Stimulated activated CD4-positive, alpha-beta T cell treated with anti-CD3 and anti-CD28 coated beads, TNF-alpha, amount 100 ng/mL, for 48 hours (primary cell): ENCODE data around the gene LY6G6F.

ENCODE experiments used
- DNase-seq, 3 donors: peaks; one replicate each; pipeline ENCODE4 v3.0.0-alpha.2; 2020; ENCODE audit warnings: low read depth in 3 of 3

Gene LY6G6F

GRCh38 chr6:31706599-31706998 lies at the start of gene LY6G6F:
LY6G6F (plus strand) TSS chr6:31706866; CDS start chr6:31706907, 41 bp downstream.
- DNase-seq: no peak

- no peak for DNase-seq
Measured at GRCh38 chr6:31657406-31658157, 49.1 kb upstream of the LY6G6F start.

GRCh38 chr6:31658158-31658688 lies 48.4 kb upstream of the LY6G6F start:
- no peak for DNase-seq

GRCh38 chr6:31658983-31659648 lies 47.5 kb upstream of the LY6G6F start:
- DNase-seq: no peak

GRCh38 chr6:31659649-31660380 lies 46.9 kb upstream of the LY6G6F start:
- no peak for DNase-seq

- DNase-seq: peak in 2 of 3 donors; percentile 51 to 62
Measured at GRCh38 chr6:31660381-31661261, 46.0 kb upstream of the LY6G6F start, which contains the start of gene C6orf47. C6orf47 (minus strand) TSS chr6:31660778; CDS start chr6:31659947, 831 bp downstream.

GRCh38 chr6:31661262-31662123 lies 45.2 kb upstream of the LY6G6F start:
- no peak for DNase-seq

GRCh38 chr6:31662124-31662723 lies 44.4 kb upstream of the LY6G6F start:
- DNase-seq: no peak

- DNase-seq: no peak
Measured at GRCh38 chr6:31663126-31663960, 43.3 kb upstream of the LY6G6F start.

GRCh38 chr6:31663961-31664789 lies 42.5 kb upstream of the LY6G6F start:
- DNase-seq: no peak

- DNase-seq: peak; percentile 74 to 83 (median 80)
Measured at GRCh38 chr6:31664790-31665500, 41.7 kb upstream of the LY6G6F start, which contains the start of gene GPANK1. GPANK1 (minus strand) TSS chr6:31664997; CDS start chr6:31664478, 519 bp downstream.

GRCh38 chr6:31665501-31666336 lies 40.9 kb upstream of the LY6G6F start, which contains the start of gene CSNK2B:
CSNK2B (plus strand) TSS chr6:31666080; CDS start chr6:31666832, 752 bp downstream.
- DNase-seq: peak; percentile 95 to 98 (median 96)

- DNase-seq: no peak
Measured at GRCh38 chr6:31666337-31666965, 40.2 kb upstream of the LY6G6F start.

GRCh38 chr6:31669676-31670075 lies 37.0 kb upstream of the LY6G6F start, which contains the start of gene LY6G5B:
LY6G5B (plus strand) TSS chr6:31669976; CDS start chr6:31670951, 975 bp downstream.
- no peak for DNase-seq

GRCh38 chr6:31676322-31676903 lies 30.3 kb upstream of the LY6G6F start:
- DNase-seq: no peak
